AG09319 (cell line): ENCODE measurements around the gene ACAP1.

Experiments
- DNase-seq: peaks from one replicate; pipeline ENCODE4 v3.0.0-alpha.2; 2010; ENCODE audit warnings: low read depth; ENCODE audit errors: extremely low read depth
- CTCF ChIP-seq: IDR thresholded peaks from 2 replicates; pipeline ENCODE4 v1.5.1; 2011; ENCODE audit warnings: low read depth, mild to moderate bottlenecking, inconsistent platforms, low read length, moderate library complexity

The ACAP1 gene

GRCh38 chr17:7307686-7308624 is 28.4 kb upstream of the ACAP1 start:
- no peak for TF ChIP-seq CTCF
- DNase-seq = no peak

GRCh38 chr17:7308625-7309433 is 27.5 kb upstream of the ACAP1 start:
- DNase-seq = no peak
- TF ChIP-seq CTCF = no peak

GRCh38 chr17:7309628-7310027 is 26.7 kb upstream of the ACAP1 start:
- TF ChIP-seq CTCF = no peak

GRCh38 chr17:7311110-7311705 is 25.1 kb upstream of the ACAP1 start:
- no peak for TF ChIP-seq CTCF

More at GRCh38 chr17:7309628-7310027, 26.7 kb upstream of the ACAP1 start:
- DNase-seq = no peak

GRCh38 chr17:7312432-7313087 is 23.8 kb upstream of the ACAP1 start:
- no peak for DNase-seq
- TF ChIP-seq CTCF = no peak

More at GRCh38 chr17:7311110-7311705, 25.1 kb upstream of the ACAP1 start:
- DNase-seq = no peak

GRCh38 chr17:7313088-7313889 is 23.0 kb upstream of the ACAP1 start:
- DNase-seq = no peak
- TF ChIP-seq CTCF = no peak
